Tibial artery (tissue), 4 donors: ENCODE measurements around the gene IFRD2.

ENCODE experiments used
- DNase-seq, 2 donors: peaks; one replicate each; pipeline ENCODE4 v3.0.0-alpha.2; 2019
- H3K27ac ChIP-seq, 2 donors: fragments of 200-600 bp; sonication (generic) in 1 of 2; 1 replicate in 1 of 2; 2 replicates in 1 of 2; pipeline ENCODE4 v1.5.1; 2018 to 2019; ENCODE audit warnings: mild to moderate bottlenecking in 1 of 2
- H3K27me3 ChIP-seq, 2 donors: fragments of 200-600 bp; sonication (generic) in 1 of 2; one replicate each; pipeline versions ENCODE4 v1.5.1 to v1.6.0; 2016 to 2019
- H3K36me3 ChIP-seq, 3 donors: fragments of 200-600 bp; sonication (generic) in 2 of 3; one replicate each; pipeline ENCODE4 v1.5.1; 2016 to 2019; ENCODE audit warnings: mild to moderate bottlenecking in 2 of 3
- H3K4me1 ChIP-seq, 4 donors: fragments of 200-600 bp; sonication (generic) in 2 of 4; 1 replicate in 3 of 4; 2 replicates in 1 of 4; pipeline ENCODE4 v1.5.1; 2016 to 2019
- H3K4me3 ChIP-seq, 2 donors: fragments of 200-600 bp; sonication (generic) in 1 of 2; 1 replicate in 1 of 2; 2 replicates in 1 of 2; pipeline ENCODE4 v1.5.1; 2018 to 2019; ENCODE audit warnings: mild to moderate bottlenecking in 2 of 2
- H3K9me3 ChIP-seq, 3 donors: fragments of 200-600 bp; sonication (generic) in 1 of 3; one replicate each; pipeline ENCODE4 v1.5.1; 2016 to 2019
- intact Hi-C: fragments of 100-400 bp; cut with DNase I; formaldehyde crosslinking; loops from one replicate; pipeline ENCODE4 v1.15.0; 2023; ENCODE audit warnings: low total_unique reads
- TF ChIP-seq, protein P1 (sequence below), 2 experiments: fragments of 200-600 bp in 1 of 2; fragments of 450-650 bp in 1 of 2; IDR thresholded peaks; one replicate each; pipeline ENCODE4 v1.5.1; 2017 to 2019; ENCODE audit warnings: antibody characterized with exemption in 2 of 2, mild to moderate bottlenecking in 1 of 2, moderate library complexity in 1 of 2

The IFRD2 gene

DNA sequence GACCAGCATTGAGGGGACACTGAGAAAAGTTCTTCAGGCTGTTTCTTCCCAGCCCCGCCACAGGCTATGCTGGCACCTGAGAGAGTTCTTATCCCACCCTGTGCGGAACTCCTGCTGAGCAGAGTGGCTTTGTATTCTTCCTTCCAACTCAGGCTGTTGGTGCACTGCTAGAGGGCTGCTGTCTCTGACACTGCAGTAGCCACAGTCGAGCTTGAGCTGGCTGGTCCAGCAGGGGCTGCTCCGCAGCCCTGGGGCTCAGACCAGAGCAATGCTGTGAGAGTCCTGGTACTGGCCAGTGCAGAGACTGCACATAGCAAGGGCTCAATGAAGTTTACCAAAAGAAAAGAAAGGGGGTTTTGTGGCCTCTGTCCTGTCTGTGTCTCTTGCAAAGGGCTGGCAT is 52.6 kb downstream of the IFRD2 start:
- Histone ChIP-seq H3K4me3 (no peak overlapping the region), H3K36me3 (peaks cover 0 to 13% (median 0%) of the 10 kb centered on the region in 3 donors), H3K27ac (peak overlapping the region; percentile 86 to 92), H3K9me3 (no peaks in the 10 kb centered on the region), H3K4me1 (peaks cover 0 to 85% (median 66%) of the 10 kb centered on the region in 4 donors), H3K27me3 (no peaks in the 10 kb centered on the region)
- TF ChIP-seq, protein P1, sequence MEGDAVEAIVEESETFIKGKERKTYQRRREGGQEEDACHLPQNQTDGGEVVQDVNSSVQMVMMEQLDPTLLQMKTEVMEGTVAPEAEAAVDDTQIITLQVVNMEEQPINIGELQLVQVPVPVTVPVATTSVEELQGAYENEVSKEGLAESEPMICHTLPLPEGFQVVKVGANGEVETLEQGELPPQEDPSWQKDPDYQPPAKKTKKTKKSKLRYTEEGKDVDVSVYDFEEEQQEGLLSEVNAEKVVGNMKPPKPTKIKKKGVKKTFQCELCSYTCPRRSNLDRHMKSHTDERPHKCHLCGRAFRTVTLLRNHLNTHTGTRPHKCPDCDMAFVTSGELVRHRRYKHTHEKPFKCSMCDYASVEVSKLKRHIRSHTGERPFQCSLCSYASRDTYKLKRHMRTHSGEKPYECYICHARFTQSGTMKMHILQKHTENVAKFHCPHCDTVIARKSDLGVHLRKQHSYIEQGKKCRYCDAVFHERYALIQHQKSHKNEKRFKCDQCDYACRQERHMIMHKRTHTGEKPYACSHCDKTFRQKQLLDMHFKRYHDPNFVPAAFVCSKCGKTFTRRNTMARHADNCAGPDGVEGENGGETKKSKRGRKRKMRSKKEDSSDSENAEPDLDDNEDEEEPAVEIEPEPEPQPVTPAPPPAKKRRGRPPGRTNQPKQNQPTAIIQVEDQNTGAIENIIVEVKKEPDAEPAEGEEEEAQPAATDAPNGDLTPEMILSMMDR (IDR thresholded peaks at IDR 0.05), result no peak
- intact Hi-C loops, result loop anchor here (5.0 kb wide), 1 partner anchor 38 kb away; the partner anchor contains the start of gene LSMEM2
- no peak for DNase-seq

DNA sequence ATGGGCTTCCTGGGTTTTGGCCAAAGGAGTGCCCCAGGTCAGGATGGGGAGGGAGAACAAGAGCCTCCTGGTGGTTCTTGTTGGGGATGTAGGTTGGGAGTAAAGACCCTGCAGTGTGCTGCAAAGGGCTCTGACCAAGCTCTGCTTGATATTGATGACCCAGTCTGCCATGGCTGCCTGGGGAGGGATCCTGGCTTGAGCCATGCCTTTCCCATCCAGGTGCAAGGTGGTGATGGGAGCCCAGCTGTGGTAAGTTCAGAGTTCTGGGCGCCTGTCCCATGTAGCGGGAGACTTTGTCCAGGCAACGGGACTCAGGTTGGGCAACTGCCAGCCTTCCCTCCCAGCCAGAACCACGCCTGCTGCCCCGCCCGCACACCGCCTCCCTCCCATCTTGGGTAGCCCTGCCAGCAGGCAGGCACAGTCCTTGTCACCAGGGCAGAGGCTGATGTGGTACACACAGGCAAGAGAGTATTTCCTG is 53.6 kb downstream of the IFRD2 start:
- Histone ChIP-seq H3K27me3 (no peaks in the 10 kb centered on the region), H3K4me1 (peaks cover 0 to 78% (median 57%) of the 10 kb centered on the region in 4 donors), H3K36me3 (peaks cover 0 to 13% (median 0%) of the 10 kb centered on the region in 3 donors), H3K9me3 (no peaks in the 10 kb centered on the region), H3K27ac (peak overlapping the region; percentile 86 to 92), H3K4me3 (peak overlapping the region; percentile 82 to 87)
- DNase-seq, result peak; percentile 85 to 96
- TF ChIP-seq, protein P1 (IDR thresholded peaks at IDR 0.05), result no peak
- intact Hi-C loops, result no loop called here

DNA sequence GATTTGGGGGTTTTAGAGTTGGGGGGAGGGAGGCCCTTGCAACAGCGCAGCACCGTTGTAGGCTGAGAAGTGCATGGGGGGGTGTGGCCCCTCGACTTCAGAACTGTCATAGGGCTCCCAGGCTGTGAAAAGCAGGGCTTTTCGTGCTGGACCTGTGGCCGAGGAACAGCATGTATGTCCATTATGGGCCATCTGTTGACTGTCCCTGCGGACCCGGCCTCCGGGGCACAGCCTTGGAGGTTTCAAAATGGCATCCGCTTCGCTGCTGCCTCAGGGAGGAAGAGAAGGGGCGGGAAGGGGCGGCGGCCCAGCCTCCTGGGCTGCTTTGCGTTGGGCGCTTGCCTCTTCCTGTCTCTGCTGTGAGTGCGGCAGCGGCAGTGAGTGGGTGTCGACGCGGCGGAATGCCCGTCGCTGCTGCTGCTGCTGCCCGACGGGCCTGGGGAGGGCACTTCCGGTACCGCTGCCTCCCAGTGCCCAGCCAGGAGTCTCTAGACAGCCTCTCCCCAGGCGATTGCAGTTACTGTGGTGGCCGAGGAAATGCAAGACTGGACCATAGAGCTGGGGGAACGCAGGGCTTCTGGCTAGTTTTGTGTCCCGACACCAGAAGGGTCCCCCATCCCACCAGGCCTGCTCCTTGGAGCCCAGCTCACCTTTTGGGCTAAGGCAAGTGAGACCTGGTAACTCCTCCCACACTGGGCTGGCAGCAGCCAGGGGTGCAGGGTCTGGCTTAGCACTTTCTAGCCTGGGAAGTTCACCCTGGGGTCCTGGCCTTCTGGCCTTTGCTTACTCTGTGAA is 54.3 kb downstream of the IFRD2 start:
- H3K27me3 ChIP-seq, result no peaks in the 10 kb centered on the region
- DNase-seq, result peak; percentile 90 to 96
- peaks cover 0 to 13% (median 0%) of the 10 kb centered on the region in 3 donors for H3K36me3 ChIP-seq
- intact Hi-C loops, result no loop called here
- H3K9me3 ChIP-seq, result no peaks in the 10 kb centered on the region
- TF ChIP-seq, protein P1 (IDR thresholded peaks at IDR 0.05), result no peak
- H3K27ac ChIP-seq, result peak overlapping the region; percentile 86 to 92
- H3K4me3 ChIP-seq, result peak overlapping the region; percentile 82 to 87
- peaks cover 0 to 71% (median 51%) of the 10 kb centered on the region in 4 donors for H3K4me1 ChIP-seq
